ENCODE results near the gene CHTF8. TPM values are rescaled to one million over a fixed set of nuclear protein-coding genes. Genes with fewer than 3 reads are reported as not detected.
A peak's percentile ranks its signal among the peaks of the same experiment; 100 is the strongest.
"Not testable (repeated sequence)": the region's sequence is repeated elsewhere in the genome, so short reads cannot be mapped to it uniquely, and the experiment has no call there.

The CHTF8 gene
- total RNA-seq, 2 experiments from 2014 or later = 25.8 to 28.5 TPM

DNA sequence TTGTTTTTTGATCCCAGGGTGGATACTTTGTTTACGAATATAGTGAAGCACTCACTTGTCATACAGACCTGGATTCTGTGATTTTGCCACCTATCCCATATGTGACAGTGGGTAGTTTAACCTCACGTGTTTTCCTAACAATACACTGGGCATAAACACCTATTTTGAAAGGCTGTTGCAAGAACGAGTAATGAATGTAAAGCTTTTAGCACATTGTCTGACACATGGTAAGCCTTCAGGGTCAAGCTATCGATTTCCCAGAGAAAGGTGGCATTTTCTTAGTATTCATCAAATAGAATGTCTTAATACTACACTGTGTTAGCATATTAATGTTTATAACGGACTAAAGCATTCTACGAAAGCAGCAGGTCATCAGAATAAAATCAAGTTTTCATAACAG lies 1.9 kb downstream of the CHTF8 start:
- TF ChIP-seq, protein P1, sequence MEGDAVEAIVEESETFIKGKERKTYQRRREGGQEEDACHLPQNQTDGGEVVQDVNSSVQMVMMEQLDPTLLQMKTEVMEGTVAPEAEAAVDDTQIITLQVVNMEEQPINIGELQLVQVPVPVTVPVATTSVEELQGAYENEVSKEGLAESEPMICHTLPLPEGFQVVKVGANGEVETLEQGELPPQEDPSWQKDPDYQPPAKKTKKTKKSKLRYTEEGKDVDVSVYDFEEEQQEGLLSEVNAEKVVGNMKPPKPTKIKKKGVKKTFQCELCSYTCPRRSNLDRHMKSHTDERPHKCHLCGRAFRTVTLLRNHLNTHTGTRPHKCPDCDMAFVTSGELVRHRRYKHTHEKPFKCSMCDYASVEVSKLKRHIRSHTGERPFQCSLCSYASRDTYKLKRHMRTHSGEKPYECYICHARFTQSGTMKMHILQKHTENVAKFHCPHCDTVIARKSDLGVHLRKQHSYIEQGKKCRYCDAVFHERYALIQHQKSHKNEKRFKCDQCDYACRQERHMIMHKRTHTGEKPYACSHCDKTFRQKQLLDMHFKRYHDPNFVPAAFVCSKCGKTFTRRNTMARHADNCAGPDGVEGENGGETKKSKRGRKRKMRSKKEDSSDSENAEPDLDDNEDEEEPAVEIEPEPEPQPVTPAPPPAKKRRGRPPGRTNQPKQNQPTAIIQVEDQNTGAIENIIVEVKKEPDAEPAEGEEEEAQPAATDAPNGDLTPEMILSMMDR (IDR thresholded peaks at IDR 0.05) = no peak
- H3K27me3 ChIP-seq (ENCODE audit: control insufficient read depth in 1 of 2, insufficient read depth in 2 of 2, low read length in 2 of 2) = no peaks in the 10 kb centered on the region
- Mint-ChIP-seq H3K4me3 (peak overlapping the region; percentile 96), H3K27ac (peak overlapping the region; percentile 95), H3K9me3 (no peaks in the 10 kb centered on the region), H3K36me3 (ENCODE audit: low read depth) (peaks cover 43% of the 10 kb centered on the region), H3K4me1 (ENCODE audit: low read depth) (peaks cover 69% of the 10 kb centered on the region), H3K27me3 (no peaks in the 10 kb centered on the region)
- H3K9me3 ChIP-seq (ENCODE audit: control insufficient read depth in 1 of 2, insufficient read depth in 1 of 2, low read length in 2 of 2) = no peaks in the 10 kb centered on the region
- H3K27ac ChIP-seq (ENCODE audit: low read depth in 1 of 2, low read length in 2 of 2) = no peak overlapping the region
- POLR2A ChIA-PET = interaction anchor here (1.2 to 1.6 kb wide), 2 partner anchors 57 to 287 kb away, joined by 6 to 14 read pairs; partner anchors contain the start of genes SNTB2 and TANGO6
- peaks cover 21% of the 10 kb centered on the region for H3K4me1 ChIP-seq (ENCODE audit: insufficient read depth, low read length)
- H3K4me3 ChIP-seq (ENCODE audit: low read length) = no peak overlapping the region
- ATAC-seq (ENCODE audit: poor library complexity) = no peak
- peaks cover 14% of the 10 kb centered on the region for H3K36me3 ChIP-seq (ENCODE audit: insufficient read depth, low read length)
- intact Hi-C loops (cut with DNase I, micrococcal nuclease) = no loop called here
- no peak for DNase-seq
- CTCF ChIA-PET = interaction anchor here (1.2 to 2.6 kb wide), 2 partner anchors 18 to 20 kb away, joined by 3 to 7 read pairs; no protein-coding TSS in a partner anchor

DNA sequence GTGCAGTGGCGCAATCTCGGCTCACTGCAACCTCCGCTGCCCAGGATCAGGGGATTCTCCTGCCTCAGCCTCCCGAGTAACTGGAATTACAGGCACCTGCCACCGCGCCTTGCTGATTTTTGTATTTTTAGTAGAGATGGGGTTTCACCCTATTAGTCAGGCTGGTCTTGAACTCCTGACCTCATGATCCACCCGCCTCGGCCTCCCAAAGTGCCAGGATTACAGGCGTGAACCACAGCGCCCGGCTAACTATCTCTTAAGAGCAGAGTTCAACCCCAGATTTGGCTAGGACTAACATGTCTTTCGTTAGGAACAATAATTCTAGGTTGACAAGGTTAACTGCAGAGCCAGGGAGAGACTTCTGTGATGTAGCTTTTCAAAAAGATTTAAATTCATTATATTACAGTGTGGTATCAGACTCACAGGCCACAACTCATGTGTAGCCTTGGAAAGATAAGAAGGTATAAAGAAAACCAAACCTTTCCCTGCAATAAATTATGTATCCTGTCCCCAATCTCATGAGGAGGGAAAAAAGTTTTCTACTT lies 4.3 kb downstream of the CHTF8 start:
- Mint-ChIP-seq H3K27ac (peak overlapping the region; percentile 36), H3K4me1 (ENCODE audit: low read depth) (peaks cover 54% of the 10 kb centered on the region), H3K27me3 (no peaks in the 10 kb centered on the region), H3K4me3 (peak overlapping the region; percentile 25), H3K9me3 (no peaks in the 10 kb centered on the region), H3K36me3 (ENCODE audit: low read depth) (peaks cover 43% of the 10 kb centered on the region)
- POLR2A ChIA-PET = no interaction called here
- intact Hi-C loops (cut with DNase I, micrococcal nuclease) = no loop called here
- ATAC-seq (ENCODE audit: poor library complexity) = no peak
- H3K4me1 ChIP-seq (ENCODE audit: insufficient read depth, low read length) = peaks cover 14% of the 10 kb centered on the region
- H3K36me3 ChIP-seq (ENCODE audit: insufficient read depth, low read length) = peaks cover 16% of the 10 kb centered on the region
- H3K27ac ChIP-seq (ENCODE audit: low read depth in 1 of 2, low read length in 2 of 2) = no peak overlapping the region
- H3K9me3 ChIP-seq (ENCODE audit: control insufficient read depth in 1 of 2, insufficient read depth in 1 of 2, low read length in 2 of 2) = no peaks in the 10 kb centered on the region
- H3K27me3 ChIP-seq (ENCODE audit: control insufficient read depth in 1 of 2, insufficient read depth in 2 of 2, low read length in 2 of 2) = no peaks in the 10 kb centered on the region
- CTCF ChIA-PET = interaction anchor here (0.6 to 2.6 kb wide), 2 partner anchors 15 to 1186 kb away, joined by 3 to 7 read pairs; no protein-coding TSS in a partner anchor
- DNase-seq = peak in 1 of 14 experiments; percentile 7
- TF ChIP-seq, protein P1 (IDR thresholded peaks at IDR 0.05) = no peak
- no peak overlapping the region for H3K4me3 ChIP-seq (ENCODE audit: low read length)

DNA sequence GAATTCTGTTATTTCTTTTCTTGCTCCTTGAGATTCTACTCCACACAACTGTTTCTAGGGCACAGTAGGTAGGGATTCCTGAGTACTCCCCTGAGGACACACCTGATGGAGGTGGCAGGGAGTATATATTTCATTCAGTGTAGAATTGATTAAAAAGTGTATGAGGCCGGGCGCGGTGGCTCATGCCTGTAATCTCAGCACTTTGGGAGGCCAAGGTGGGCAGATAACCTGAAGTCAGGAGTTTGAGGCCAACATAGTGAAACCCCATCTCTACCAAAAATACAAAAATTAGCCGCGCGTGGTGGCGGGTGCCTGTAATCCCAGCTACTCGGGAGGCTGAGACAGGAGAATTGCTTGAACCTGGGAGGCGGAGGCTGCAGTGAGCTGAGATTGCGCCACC lies 5.6 kb downstream of the CHTF8 start:
- intact Hi-C loops (cut with DNase I, micrococcal nuclease) = not testable (repeated sequence)
- H3K36me3 Mint-ChIP-seq (ENCODE audit: low read depth) = peaks cover 37% of the 10 kb centered on the region

DNA sequence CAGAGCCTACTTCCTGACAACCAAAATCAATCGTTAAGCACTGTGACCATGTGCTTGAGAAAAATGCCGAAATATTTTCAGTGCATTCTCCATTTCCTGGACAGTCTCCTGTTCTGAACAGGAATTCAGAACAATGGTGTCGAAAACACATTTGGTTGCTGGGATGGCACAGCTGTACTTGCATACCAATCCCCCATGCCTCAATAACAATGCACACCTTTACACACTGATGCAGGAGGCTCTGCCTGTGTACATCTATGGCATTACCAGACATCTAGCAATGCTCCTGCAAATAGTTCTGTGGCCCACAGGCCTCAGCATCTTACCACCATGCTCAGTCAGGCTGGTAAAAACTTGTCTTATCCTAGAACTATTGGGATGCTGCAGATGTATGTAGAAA lies 6.2 kb downstream of the CHTF8 start:
- ATAC-seq (ENCODE audit: poor library complexity) (no peak), DNase-seq (no peak)
- Mint-ChIP-seq H3K27me3 (no peaks in the 10 kb centered on the region), H3K36me3 (ENCODE audit: low read depth) (peaks cover 34% of the 10 kb centered on the region), H3K9me3 (no peaks in the 10 kb centered on the region), H3K4me3 (no peak overlapping the region), H3K4me1 (ENCODE audit: low read depth) (peaks cover 43% of the 10 kb centered on the region), H3K27ac (peak overlapping the region; percentile 52)
- Histone ChIP-seq H3K27ac (ENCODE audit: low read depth in 1 of 2, low read length in 2 of 2) (no peak overlapping the region), H3K4me1 (ENCODE audit: insufficient read depth, low read length) (peaks cover 7% of the 10 kb centered on the region), H3K4me3 (ENCODE audit: low read length) (no peak overlapping the region), H3K27me3 (ENCODE audit: control insufficient read depth in 1 of 2, insufficient read depth in 2 of 2, low read length in 2 of 2) (no peaks in the 10 kb centered on the region), H3K9me3 (ENCODE audit: control insufficient read depth in 1 of 2, insufficient read depth in 1 of 2, low read length in 2 of 2) (no peaks in the 10 kb centered on the region), H3K36me3 (ENCODE audit: insufficient read depth, low read length) (peaks cover 19% of the 10 kb centered on the region)
- intact Hi-C loops (cut with DNase I, micrococcal nuclease) = no loop called here
- POLR2A ChIA-PET = no interaction called here
- TF ChIP-seq, protein P1 (IDR thresholded peaks at IDR 0.05) = no peak
- CTCF ChIA-PET = no interaction called here

More for the DNA sequence above, 5.6 kb downstream of the CHTF8 start:
- H3K9me3 Mint-ChIP-seq; POLR2A ChIA-PET; H3K4me3 Mint-ChIP-seq; ATAC-seq (ENCODE audit: poor library complexity); H3K4me3 ChIP-seq (ENCODE audit: low read length); H3K27me3 Mint-ChIP-seq; H3K9me3 ChIP-seq (ENCODE audit: control insufficient read depth in 1 of 2, insufficient read depth in 1 of 2, low read length in 2 of 2); H3K27ac ChIP-seq (ENCODE audit: low read depth in 1 of 2, low read length in 2 of 2); H3K27me3 ChIP-seq (ENCODE audit: control insufficient read depth in 1 of 2, insufficient read depth in 2 of 2, low read length in 2 of 2); CTCF ChIA-PET: not testable (repeated sequence)
- Mint-ChIP-seq H3K27ac (peak overlapping the region; percentile 52), H3K4me1 (ENCODE audit: low read depth) (peaks cover 48% of the 10 kb centered on the region)
- peak in 1 of 14 experiments; percentile 17 for DNase-seq
- Histone ChIP-seq H3K36me3 (ENCODE audit: insufficient read depth, low read length) (peaks cover 17% of the 10 kb centered on the region), H3K4me1 (ENCODE audit: insufficient read depth, low read length) (peaks cover 11% of the 10 kb centered on the region)

DNA sequence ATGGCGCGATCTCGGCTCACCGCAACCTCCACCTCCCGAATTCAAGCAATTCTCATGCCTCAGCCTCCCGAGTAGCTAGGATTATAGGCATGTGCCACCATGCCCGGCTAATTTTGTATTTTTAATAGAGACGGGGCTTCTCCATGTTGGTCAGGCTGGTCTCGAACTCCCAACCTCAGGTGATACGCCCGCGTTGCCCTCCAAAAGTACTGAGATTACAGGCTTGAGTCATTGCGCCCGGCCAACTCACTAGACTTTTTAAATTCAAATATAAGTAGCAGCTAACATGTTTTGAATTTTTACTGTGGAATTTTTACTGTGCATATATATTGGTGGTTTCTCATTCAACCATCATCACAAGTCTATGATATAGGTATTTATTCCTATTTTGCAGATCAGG lies 7.4 kb downstream of the CHTF8 start:
- H3K27me3 ChIP-seq (ENCODE audit: control insufficient read depth in 1 of 2, insufficient read depth in 2 of 2, low read length in 2 of 2); POLR2A ChIA-PET; H3K4me3 ChIP-seq (ENCODE audit: low read length); H3K9me3 ChIP-seq (ENCODE audit: control insufficient read depth in 1 of 2, insufficient read depth in 1 of 2, low read length in 2 of 2); H3K27ac Mint-ChIP-seq; H3K4me3 Mint-ChIP-seq; H3K4me1 ChIP-seq (ENCODE audit: insufficient read depth, low read length); H3K27ac ChIP-seq (ENCODE audit: low read depth in 1 of 2, low read length in 2 of 2); ATAC-seq (ENCODE audit: poor library complexity); H3K27me3 Mint-ChIP-seq; H3K9me3 Mint-ChIP-seq: not testable (repeated sequence)
- intact Hi-C loops (cut with DNase I, micrococcal nuclease) = loop anchor here (1.0 to 5.0 kb wide), 4 partner anchors 278 to 597 kb away; no protein-coding TSS in a partner anchor
- Mint-ChIP-seq H3K4me1 (ENCODE audit: low read depth) (peaks cover 33% of the 10 kb centered on the region), H3K36me3 (ENCODE audit: low read depth) (peaks cover 42% of the 10 kb centered on the region)
- peaks cover 32% of the 10 kb centered on the region for H3K36me3 ChIP-seq (ENCODE audit: insufficient read depth, low read length)
- DNase-seq = peak in 1 of 14 experiments; percentile 6
- CTCF ChIA-PET = interaction anchor here (0.5 to 2.8 kb wide), 4 partner anchors 11 to 535 kb away, joined by 3 to 17 read pairs (median 4); no protein-coding TSS in a partner anchor

All from CD4-positive, alpha-beta T cell (primary cell).